ENCODE measurements around the gene ENTREP3.
A peak's percentile ranks its signal among the peaks of the same experiment; 100 is the strongest.
"Not testable (repeated sequence)": the region's sequence is repeated elsewhere in the genome, so short reads cannot be mapped to it uniquely, and the experiment has no call there.

ENTREP3 gene

GRCh38 chr1:155242805-155243358 lies 12.4 kb downstream of the ENTREP3 start:
- no peak for DNase-seq (ENCODE audit: low read depth)
- H3K4me3 ChIP-seq (ENCODE audit: low read depth, low read length), result no peak overlapping the region
- no peak for TF ChIP-seq CTCF (IDR thresholded peaks at IDR 0.05; ENCODE audit: control insufficient read depth, extremely low read depth, insufficient read depth)

DNA sequence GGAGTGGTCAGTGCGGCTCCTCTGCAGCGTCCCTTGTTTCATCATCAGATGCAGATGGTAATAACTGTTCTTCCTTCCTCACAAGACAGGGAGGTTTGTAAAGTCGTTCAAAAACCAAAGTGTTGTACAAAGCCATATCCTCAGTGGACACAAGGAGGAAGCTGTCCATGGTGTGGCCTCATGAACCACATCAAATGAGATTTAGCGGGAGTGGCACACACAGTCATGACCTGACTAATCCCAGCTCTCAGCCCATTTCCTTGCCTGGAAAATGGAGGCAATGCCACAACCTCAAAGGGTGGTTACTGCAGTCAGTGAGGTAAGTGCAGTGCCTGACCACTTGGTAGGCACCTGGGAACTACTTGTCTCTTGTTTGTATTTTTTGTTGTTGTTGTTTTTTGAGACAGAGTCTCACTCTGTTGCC lies 13.4 kb downstream of the ENTREP3 start:
- DNase-seq (ENCODE audit: low read depth), result no peak
- no peak for TF ChIP-seq CTCF (IDR thresholded peaks at IDR 0.05; ENCODE audit: control insufficient read depth, extremely low read depth, insufficient read depth)
- H3K4me3 ChIP-seq (ENCODE audit: low read depth, low read length), result no peak overlapping the region

DNA sequence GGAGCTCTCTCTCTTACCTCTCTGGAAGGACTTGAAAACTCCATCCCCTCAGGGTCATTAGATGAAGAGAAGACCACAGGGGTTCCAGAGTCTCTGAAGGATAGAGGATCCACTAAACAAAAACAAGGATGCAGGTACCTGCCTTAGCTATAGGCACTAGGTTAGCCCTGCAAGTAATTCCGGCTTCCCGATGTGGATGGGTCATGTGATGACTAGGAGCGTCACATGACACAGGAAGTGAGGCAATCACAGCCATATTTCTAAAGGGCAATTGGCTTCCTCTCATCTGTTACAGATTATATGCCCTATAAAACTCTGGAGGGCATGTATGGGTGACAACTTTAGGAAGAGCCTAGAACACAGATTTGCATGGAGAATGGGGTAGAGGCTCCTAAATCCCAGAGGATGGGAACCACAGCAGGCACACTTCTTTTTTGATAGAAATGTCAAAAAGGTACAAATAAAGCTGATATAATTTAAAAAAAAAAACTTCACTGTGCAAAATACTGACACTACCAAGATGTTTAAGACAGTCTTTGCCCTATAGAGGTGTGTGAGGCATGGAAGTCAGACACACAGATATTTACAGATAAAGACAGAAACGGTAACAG lies 14.1 kb downstream of the ENTREP3 start:
- H3K4me3 ChIP-seq (ENCODE audit: low read depth, low read length), result peak overlapping the region; percentile 47
- peak; percentile 89 for DNase-seq (ENCODE audit: low read depth)
- TF ChIP-seq CTCF (IDR thresholded peaks at IDR 0.05; ENCODE audit: control insufficient read depth, extremely low read depth, insufficient read depth), result no peak

GRCh38 chr1:155236451-155236850 lies 18.8 kb downstream of the ENTREP3 start:
- H3K4me3 ChIP-seq (ENCODE audit: low read depth, low read length), result no peak overlapping the region

DNA sequence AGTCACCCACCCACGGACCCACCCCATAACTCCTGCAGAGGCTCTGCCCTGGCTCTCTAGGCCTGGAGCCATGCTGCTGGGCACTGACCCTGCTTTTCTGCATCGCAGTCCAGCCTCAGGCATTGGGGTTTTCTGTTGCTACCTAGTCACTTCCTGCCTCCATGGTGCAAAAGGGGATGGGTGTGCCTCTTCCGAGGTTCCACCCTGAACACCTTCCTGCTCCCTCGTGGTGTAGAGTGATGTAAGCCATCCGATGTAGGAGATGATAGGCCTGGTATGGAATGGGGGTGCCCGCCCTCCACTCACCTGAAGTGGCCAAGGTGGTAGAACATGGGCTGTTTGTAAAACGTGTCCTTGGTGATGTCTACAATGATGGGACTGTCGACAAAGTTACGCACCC lies 19.9 kb downstream of the ENTREP3 start:
- not testable (repeated sequence) for H3K4me3 ChIP-seq (ENCODE audit: low read depth, low read length); DNase-seq (ENCODE audit: low read depth)

More at GRCh38 chr1:155236451-155236850, 18.8 kb downstream of the ENTREP3 start:
- TF ChIP-seq CTCF (IDR thresholded peaks at IDR 0.05; ENCODE audit: control insufficient read depth, extremely low read depth, insufficient read depth), result no peak
- no peak for DNase-seq (ENCODE audit: low read depth)

GRCh38 chr1:155233502-155233901 lies 21.8 kb downstream of the ENTREP3 start:
- not testable (repeated sequence) for DNase-seq (ENCODE audit: low read depth); H3K4me3 ChIP-seq (ENCODE audit: low read depth, low read length)

- DNase-seq (ENCODE audit: low read depth); H3K4me3 ChIP-seq (ENCODE audit: low read depth, low read length): not testable (repeated sequence)
These were observed 23.0 kb downstream of the ENTREP3 start for GRCh38 chr1:155232001-155232978.

DNA sequence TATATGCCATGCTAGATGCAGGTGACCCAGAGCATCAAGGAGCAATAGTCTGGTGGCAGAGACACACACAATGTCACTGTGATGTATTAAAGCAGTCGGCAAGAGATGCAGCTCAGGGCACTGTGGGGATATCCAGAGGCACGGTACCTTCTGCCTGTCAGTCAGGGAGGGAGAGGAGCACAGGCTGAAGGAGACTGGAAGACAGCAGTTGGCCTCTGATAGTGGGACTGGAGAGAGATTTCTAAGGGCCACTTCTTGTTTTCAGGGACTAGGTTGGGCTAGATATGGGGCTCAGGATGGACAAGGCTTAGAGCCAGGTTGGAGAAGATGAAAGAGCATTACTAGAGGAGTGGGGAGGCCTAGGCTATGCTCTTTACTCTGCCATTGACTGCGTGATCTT lies 24.0 kb downstream of the ENTREP3 start:
- not testable (repeated sequence) for DNase-seq (ENCODE audit: low read depth)

DNA sequence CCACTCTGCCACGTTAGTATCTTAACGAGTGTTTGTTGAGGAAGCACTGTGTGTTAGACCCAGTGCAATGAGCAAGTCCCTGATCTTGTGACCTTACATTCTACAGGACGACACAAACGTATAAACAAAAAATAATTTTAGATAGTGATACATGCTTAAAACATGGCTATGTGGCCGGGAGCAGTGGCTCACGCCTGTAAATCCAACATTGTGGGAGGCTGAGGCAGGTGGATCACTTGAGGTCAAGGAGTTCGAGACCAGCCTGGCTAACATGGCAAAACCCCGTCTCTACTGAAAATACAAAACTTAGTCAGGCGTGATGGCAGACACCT lies 27.2 kb downstream of the ENTREP3 start:
- peak overlapping the region; percentile 89 for H3K4me3 ChIP-seq (ENCODE audit: low read depth, low read length)
- TF ChIP-seq CTCF (IDR thresholded peaks at IDR 0.05; ENCODE audit: control insufficient read depth, extremely low read depth, insufficient read depth), result no peak
- no peak for DNase-seq (ENCODE audit: low read depth)

More for the DNA sequence above, 24.0 kb downstream of the ENTREP3 start:
- H3K4me3 ChIP-seq (ENCODE audit: low read depth, low read length), result not testable (repeated sequence)

Measured in LNCaP clone FGC (cell line).